ENCODE results near the gene JAKMIP2. TPM values are rescaled to one million over a fixed set of nuclear protein-coding genes. Genes with fewer than 3 reads are reported as not detected.

The JAKMIP2 gene
- total and polyA plus RNA-seq, 2 donors (not counting 1 experiment from before 2014, with no cell fraction given): 1.3 to 6.5 TPM

DNA sequence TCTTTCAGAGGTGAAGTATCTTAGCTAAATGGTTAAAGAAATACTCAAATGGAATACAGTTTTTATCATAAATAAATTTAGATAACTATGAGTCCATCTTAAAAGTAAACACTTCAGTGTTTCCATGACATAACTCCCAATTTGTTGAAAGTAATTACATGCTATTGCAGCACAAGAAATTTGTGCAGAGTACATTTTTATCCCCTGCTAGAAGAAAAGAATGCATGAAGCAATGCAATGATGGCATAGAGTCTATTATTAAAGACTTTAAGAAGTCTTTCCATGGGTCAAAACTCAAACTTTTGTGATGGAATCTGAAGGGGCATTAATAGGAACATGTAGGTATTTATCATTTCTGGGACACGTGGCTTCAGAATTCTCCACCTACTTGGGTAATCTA, 166.1 kb downstream of the JAKMIP2 start:
- H3K27me3 ChIP-seq (ENCODE audit: control insufficient read depth, insufficient read depth, low read length): no peaks in the 10 kb centered on the region
- no peak overlapping the region for H3K4me3 ChIP-seq (replicated peaks in 1 of 4; ENCODE audit: control extremely low read depth in 1 of 4, insufficient read depth in 1 of 4, low read depth in 3 of 4, low read length in 4 of 4)
- H3K27ac ChIP-seq (ENCODE audit: insufficient read depth, low read length): no peak overlapping the region
- TF ChIP-seq EZH2 (IDR thresholded peaks at IDR 0.05; ENCODE audit: low read length, missing control alignments): no peak
- TF ChIP-seq, protein P1, sequence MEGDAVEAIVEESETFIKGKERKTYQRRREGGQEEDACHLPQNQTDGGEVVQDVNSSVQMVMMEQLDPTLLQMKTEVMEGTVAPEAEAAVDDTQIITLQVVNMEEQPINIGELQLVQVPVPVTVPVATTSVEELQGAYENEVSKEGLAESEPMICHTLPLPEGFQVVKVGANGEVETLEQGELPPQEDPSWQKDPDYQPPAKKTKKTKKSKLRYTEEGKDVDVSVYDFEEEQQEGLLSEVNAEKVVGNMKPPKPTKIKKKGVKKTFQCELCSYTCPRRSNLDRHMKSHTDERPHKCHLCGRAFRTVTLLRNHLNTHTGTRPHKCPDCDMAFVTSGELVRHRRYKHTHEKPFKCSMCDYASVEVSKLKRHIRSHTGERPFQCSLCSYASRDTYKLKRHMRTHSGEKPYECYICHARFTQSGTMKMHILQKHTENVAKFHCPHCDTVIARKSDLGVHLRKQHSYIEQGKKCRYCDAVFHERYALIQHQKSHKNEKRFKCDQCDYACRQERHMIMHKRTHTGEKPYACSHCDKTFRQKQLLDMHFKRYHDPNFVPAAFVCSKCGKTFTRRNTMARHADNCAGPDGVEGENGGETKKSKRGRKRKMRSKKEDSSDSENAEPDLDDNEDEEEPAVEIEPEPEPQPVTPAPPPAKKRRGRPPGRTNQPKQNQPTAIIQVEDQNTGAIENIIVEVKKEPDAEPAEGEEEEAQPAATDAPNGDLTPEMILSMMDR (conservative IDR thresholded peaks at IDR 0.05 in 1 of 2, IDR thresholded peaks at IDR 0.05 in 1 of 2; ENCODE audit: low read depth in 1 of 2, low read length in 2 of 2): no peak
- peaks cover 3% of the 10 kb centered on the region for H3K4me1 ChIP-seq (ENCODE audit: control insufficient read depth, extremely low read depth, insufficient read depth, low read length)
- H3K9ac ChIP-seq (ENCODE audit: insufficient read depth, low read length): no peak overlapping the region
- H3K4me2 ChIP-seq (ENCODE audit: extremely low read depth, insufficient read depth, low read length): no peak overlapping the region
- peak in 1 of 2 donors; percentile 64 for DNase-seq (ENCODE audit: low read depth in 2 of 2)
- no peaks in the 10 kb centered on the region for H3K79me2 ChIP-seq (ENCODE audit: control insufficient read depth, insufficient read depth, low read length)
- H3K9me3 ChIP-seq (ENCODE audit: control insufficient read depth, insufficient read depth, low read depth, low read length): no peaks in the 10 kb centered on the region
- H2AFZ ChIP-seq (ENCODE audit: low read length): no peak overlapping the region
- no peaks in the 10 kb centered on the region for H3K36me3 ChIP-seq (ENCODE audit: control insufficient read depth, insufficient read depth, low read length)
- no peaks in the 10 kb centered on the region for H4K20me1 ChIP-seq (ENCODE audit: control insufficient read depth, extremely low read depth, insufficient read depth, low read length)

DNA sequence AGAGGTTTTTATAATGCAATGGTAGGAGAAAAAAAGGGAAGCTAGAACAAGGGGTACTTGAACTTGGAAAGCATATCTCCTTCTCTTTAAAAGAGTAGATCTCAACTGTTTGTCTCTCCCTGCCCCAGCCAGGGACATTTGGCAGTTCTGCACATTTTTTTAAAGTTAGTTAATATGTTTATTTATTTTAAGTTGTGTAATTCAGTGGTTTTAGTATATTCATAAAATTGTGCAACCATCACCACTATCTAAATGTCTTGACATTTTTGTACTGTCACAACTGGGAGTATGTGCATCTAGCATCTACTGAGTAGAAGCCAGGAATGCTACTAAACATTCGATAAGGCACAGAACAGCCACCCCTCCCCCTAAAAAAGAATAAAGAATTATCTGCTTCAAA, 169.2 kb downstream of the JAKMIP2 start:
- Histone ChIP-seq H3K9ac (ENCODE audit: insufficient read depth, low read length) (no peak overlapping the region), H3K27me3 (ENCODE audit: control insufficient read depth, insufficient read depth, low read length) (no peaks in the 10 kb centered on the region), H2AFZ (ENCODE audit: low read length) (no peak overlapping the region), H3K36me3 (ENCODE audit: control insufficient read depth, insufficient read depth, low read length) (no peaks in the 10 kb centered on the region), H3K4me2 (ENCODE audit: extremely low read depth, insufficient read depth, low read length) (no peak overlapping the region), H4K20me1 (ENCODE audit: control insufficient read depth, extremely low read depth, insufficient read depth, low read length) (no peaks in the 10 kb centered on the region), H3K79me2 (ENCODE audit: control insufficient read depth, insufficient read depth, low read length) (no peaks in the 10 kb centered on the region), H3K4me1 (ENCODE audit: control insufficient read depth, extremely low read depth, insufficient read depth, low read length) (peaks cover 3% of the 10 kb centered on the region), H3K27ac (ENCODE audit: insufficient read depth, low read length) (no peak overlapping the region), H3K4me3 (replicated peaks in 1 of 4; ENCODE audit: control extremely low read depth in 1 of 4, insufficient read depth in 1 of 4, low read depth in 3 of 4, low read length in 4 of 4) (no peak overlapping the region), H3K9me3 (ENCODE audit: control insufficient read depth, insufficient read depth, low read depth, low read length) (no peaks in the 10 kb centered on the region)
- DNase-seq (ENCODE audit: low read depth in 2 of 2): peak; percentile 73 to 85
- TF ChIP-seq, protein P1 (conservative IDR thresholded peaks at IDR 0.05 in 1 of 2, IDR thresholded peaks at IDR 0.05 in 1 of 2; ENCODE audit: low read depth in 1 of 2, low read length in 2 of 2): no peak
- no peak for TF ChIP-seq EZH2 (IDR thresholded peaks at IDR 0.05; ENCODE audit: low read length, missing control alignments)

DNA sequence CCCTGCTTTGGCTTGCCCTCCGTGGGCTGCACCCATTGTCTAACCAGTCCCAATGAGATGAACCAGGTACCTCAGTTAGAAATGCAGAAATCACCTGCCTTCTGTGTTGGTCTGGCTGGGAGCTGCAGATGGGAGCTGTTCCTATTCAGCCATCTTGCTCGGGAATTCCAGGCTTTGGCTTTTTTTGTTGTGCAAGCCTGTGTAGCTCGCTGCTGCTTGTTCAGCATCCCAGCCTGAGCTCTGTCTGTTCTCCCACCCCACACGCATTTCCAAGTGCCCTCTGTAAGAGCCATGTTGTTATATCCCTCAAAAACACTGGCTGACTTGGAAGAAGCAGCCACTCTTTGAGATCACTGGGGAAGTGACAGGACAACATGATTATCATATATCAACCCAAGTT, 171.0 kb downstream of the JAKMIP2 start:
- Histone ChIP-seq H3K79me2 (ENCODE audit: control insufficient read depth, insufficient read depth, low read length) (no peaks in the 10 kb centered on the region), H3K4me3 (replicated peaks in 1 of 4; ENCODE audit: control extremely low read depth in 1 of 4, insufficient read depth in 1 of 4, low read depth in 3 of 4, low read length in 4 of 4) (no peak overlapping the region), H3K27ac (ENCODE audit: insufficient read depth, low read length) (no peak overlapping the region), H3K4me1 (ENCODE audit: control insufficient read depth, extremely low read depth, insufficient read depth, low read length) (peaks cover 3% of the 10 kb centered on the region), H3K4me2 (ENCODE audit: extremely low read depth, insufficient read depth, low read length) (no peak overlapping the region), H3K27me3 (ENCODE audit: control insufficient read depth, insufficient read depth, low read length) (no peaks in the 10 kb centered on the region), H3K9ac (ENCODE audit: insufficient read depth, low read length) (no peak overlapping the region), H2AFZ (ENCODE audit: low read length) (no peak overlapping the region), H3K36me3 (ENCODE audit: control insufficient read depth, insufficient read depth, low read length) (no peaks in the 10 kb centered on the region), H3K9me3 (ENCODE audit: control insufficient read depth, insufficient read depth, low read depth, low read length) (no peaks in the 10 kb centered on the region), H4K20me1 (ENCODE audit: control insufficient read depth, extremely low read depth, insufficient read depth, low read length) (no peaks in the 10 kb centered on the region)
- no peak for DNase-seq (ENCODE audit: low read depth in 2 of 2)
- TF ChIP-seq, protein P1 (conservative IDR thresholded peaks at IDR 0.05 in 1 of 2, IDR thresholded peaks at IDR 0.05 in 1 of 2; ENCODE audit: low read depth in 1 of 2, low read length in 2 of 2): no peak
